ENCODE results near the gene LIPC.

DNA sequence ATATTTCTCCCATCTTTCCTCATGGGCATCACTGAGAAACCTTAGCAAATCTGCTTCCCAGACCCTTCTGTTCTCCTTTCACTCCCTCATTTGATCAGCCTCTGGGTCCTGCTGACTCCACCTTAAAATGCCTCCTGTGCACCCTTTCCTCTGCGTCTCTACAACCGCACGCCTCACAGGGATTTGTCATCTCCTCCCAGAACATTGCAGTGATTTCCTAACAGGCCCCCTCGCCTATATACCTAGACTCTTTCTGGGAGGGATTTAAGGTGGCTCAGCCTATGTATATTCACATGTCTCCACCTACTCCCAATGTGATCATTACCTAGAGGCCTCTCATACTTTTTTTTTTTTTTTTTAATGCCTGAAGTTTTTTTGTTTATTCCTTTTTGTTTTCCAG lies 69.2 kb downstream of the LIPC start:
- TF ChIP-seq KDM5B (IDR thresholded peaks at IDR 0.05; ENCODE audit: insufficient replicate concordance, low read depth, low read length), result no peak
- no peak for TF ChIP-seq POLR2A (conservative IDR thresholded peaks at IDR 0.05)
- TF ChIP-seq, protein P1, sequence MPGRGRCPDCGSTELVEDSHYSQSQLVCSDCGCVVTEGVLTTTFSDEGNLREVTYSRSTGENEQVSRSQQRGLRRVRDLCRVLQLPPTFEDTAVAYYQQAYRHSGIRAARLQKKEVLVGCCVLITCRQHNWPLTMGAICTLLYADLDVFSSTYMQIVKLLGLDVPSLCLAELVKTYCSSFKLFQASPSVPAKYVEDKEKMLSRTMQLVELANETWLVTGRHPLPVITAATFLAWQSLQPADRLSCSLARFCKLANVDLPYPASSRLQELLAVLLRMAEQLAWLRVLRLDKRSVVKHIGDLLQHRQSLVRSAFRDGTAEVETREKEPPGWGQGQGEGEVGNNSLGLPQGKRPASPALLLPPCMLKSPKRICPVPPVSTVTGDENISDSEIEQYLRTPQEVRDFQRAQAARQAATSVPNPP (IDR thresholded peaks at IDR 0.05; ENCODE audit: borderline replicate concordance, insufficient read depth, insufficient read length), result no peak
- TF ChIP-seq ZNF146 (CRISPR knock-in tag; IDR thresholded peaks at IDR 0.05; ENCODE audit: unreplicated experiment), result no peak
- TF ChIP-seq, protein P2, sequence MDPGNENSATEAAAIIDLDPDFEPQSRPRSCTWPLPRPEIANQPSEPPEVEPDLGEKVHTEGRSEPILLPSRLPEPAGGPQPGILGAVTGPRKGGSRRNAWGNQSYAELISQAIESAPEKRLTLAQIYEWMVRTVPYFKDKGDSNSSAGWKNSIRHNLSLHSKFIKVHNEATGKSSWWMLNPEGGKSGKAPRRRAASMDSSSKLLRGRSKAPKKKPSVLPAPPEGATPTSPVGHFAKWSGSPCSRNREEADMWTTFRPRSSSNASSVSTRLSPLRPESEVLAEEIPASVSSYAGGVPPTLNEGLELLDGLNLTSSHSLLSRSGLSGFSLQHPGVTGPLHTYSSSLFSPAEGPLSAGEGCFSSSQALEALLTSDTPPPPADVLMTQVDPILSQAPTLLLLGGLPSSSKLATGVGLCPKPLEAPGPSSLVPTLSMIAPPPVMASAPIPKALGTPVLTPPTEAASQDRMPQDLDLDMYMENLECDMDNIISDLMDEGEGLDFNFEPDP (CRISPR knock-in tag; IDR thresholded peaks at IDR 0.05), result no peak
- no peak for TF ChIP-seq BHLHE40 (IDR thresholded peaks at IDR 0.05; ENCODE audit: low read length)
- TF ChIP-seq JUND (IDR thresholded peaks at IDR 0.05; ENCODE audit: borderline replicate concordance, low read depth, low read length), result no peak
- TF ChIP-seq JUND (tag; IDR thresholded peaks at IDR 0.05; ENCODE audit: borderline replicate concordance, low read depth, low read length), result no peak
- no peak for TF ChIP-seq NR2C2 (CRISPR knock-in tag; IDR thresholded peaks at IDR 0.05)
- no peak for TF ChIP-seq NR2C2 (tag; IDR thresholded peaks at IDR 0.05)
- no peak for TF ChIP-seq KLF13 (tag; IDR thresholded peaks at IDR 0.05; ENCODE audit: borderline replicate concordance, low read depth)
